Retinal pigment epithelial cell (primary cell): ENCODE measurements around the gene VEGFD.
A peak's percentile ranks its signal among the peaks of the same experiment; 100 is the strongest.

Experiments
- DNase-seq: peaks from one replicate; pipeline ENCODE4 v3.0.0-alpha.2; 2010; ENCODE audit warnings: low read depth
- H3K4me3 ChIP-seq: 2 replicates; pipeline ENCODE4 v1.5.1; 2011; ENCODE audit warnings: mild to moderate bottlenecking, low read length, control low read depth, moderate library complexity
- CTCF ChIP-seq: conservative IDR thresholded peaks from 2 replicates; pipeline ENCODE4 v1.5.1; 2011; ENCODE audit warnings: low read depth, low read length, control low read depth, inconsistent platforms

Gene VEGFD

GRCh38 chrX:15384304-15384703, at the start of gene VEGFD:
Gene VEGFD, minus strand, starts transcription at chrX:15384413. Its CDS starts 467 bp downstream, at chrX:15383946.
- peak; percentile 3 for DNase-seq
- TF ChIP-seq CTCF = no peak
- no peak within 1 kb of the TSS for H3K4me3 ChIP-seq

- no peak for DNase-seq
- no peak for TF ChIP-seq CTCF
Measured at GRCh38 chrX:15430584-15430983, 46.4 kb upstream of the VEGFD start.

GRCh38 chrX:15430076-15430475, 45.9 kb upstream of the VEGFD start:
- no peak for TF ChIP-seq CTCF
- DNase-seq = no peak
- no peak overlapping the region for H3K4me3 ChIP-seq

More at GRCh38 chrX:15430584-15430983, 46.4 kb upstream of the VEGFD start:
- H3K4me3 ChIP-seq = no peak overlapping the region

GRCh38 chrX:15425024-15425423, 40.8 kb upstream of the VEGFD start:
- no peak overlapping the region for H3K4me3 ChIP-seq
- no peak for TF ChIP-seq CTCF
- DNase-seq = no peak

GRCh38 chrX:15418707-15419181, 34.5 kb upstream of the VEGFD start:
- TF ChIP-seq CTCF = no peak
- H3K4me3 ChIP-seq = no peak overlapping the region
- DNase-seq = no peak

- no peak for DNase-seq
- TF ChIP-seq CTCF = no peak
- H3K4me3 ChIP-seq = no peak overlapping the region
Measured at GRCh38 chrX:15418041-15418706, 34.0 kb upstream of the VEGFD start.

GRCh38 chrX:15416133-15416993, 32.1 kb upstream of the VEGFD start:
- no peak for TF ChIP-seq CTCF
- DNase-seq = no peak

More at GRCh38 chrX:15416133-15416993, 32.1 kb upstream of the VEGFD start:
- no peak overlapping the region for H3K4me3 ChIP-seq
